Neural cell (in vitro differentiated cells): ENCODE results near the gene MYCBP2. TPM values are rescaled to one million over a fixed set of nuclear protein-coding genes. Genes with fewer than 3 reads are reported as not detected.

Experiments
- H2AFZ ChIP-seq: fragments of 200-600, 300-800 bp; sonication (generic), shearing (Covaris generic); 2 replicates; pipeline ENCODE4 v1.6.0; 2014; ENCODE audit warnings: low read depth, mild to moderate bottlenecking, antibody characterized with exemption, low read length, moderate library complexity
- H3F3A ChIP-seq: fragments of 200-600 bp; shearing (Covaris generic); 2 replicates; pipeline ENCODE4 v1.6.1; 2016; ENCODE audit warnings: mild to moderate bottlenecking, moderate library complexity, mixed read lengths, antibody characterized with exemption, low read length; ENCODE audit not compliant: insufficient read depth, poor library complexity, severe bottlenecking
- H3K27ac ChIP-seq: fragments of 200-600, 300-800 bp; sonication (generic), shearing (Covaris generic); 2 replicates; pipeline ENCODE4 v1.5.1; 2014; ENCODE audit warnings: mild to moderate bottlenecking, low read length, moderate library complexity
- H3K27me3 ChIP-seq: fragments of 300-800, 200-600 bp; sonication (generic), shearing (Covaris generic); 2 replicates; pipeline ENCODE4 v1.6.0; 2014; ENCODE audit warnings: mild to moderate bottlenecking, low read depth, low read length, moderate library complexity; ENCODE audit not compliant: insufficient read depth
- H3K36me3 ChIP-seq: fragments of 300-800, 200-600 bp; sonication (generic), shearing (Covaris generic); 2 replicates; pipeline ENCODE4 v1.5.1; 2014; ENCODE audit warnings: mild to moderate bottlenecking, antibody characterized with exemption, low read length, moderate library complexity; ENCODE audit not compliant: insufficient read depth
- H3K4me2 ChIP-seq: fragments of 300-800, 200-600 bp; sonication (generic), shearing (Covaris generic); 2 replicates; pipeline ENCODE4 v1.6.0; 2014; ENCODE audit warnings: mild to moderate bottlenecking, low read length
- H3K4me3 ChIP-seq: fragments of 300-800, 200-600 bp; sonication (generic), shearing (Covaris generic); 2 replicates; pipeline ENCODE4 v1.5.1; 2014; ENCODE audit warnings: mild to moderate bottlenecking, low read length, moderate library complexity
- H3K79me2 ChIP-seq: fragments of 200-600 bp; shearing (Covaris generic); replicated peaks from 2 replicates; pipeline ENCODE4 v1.6.0; 2014; ENCODE audit warnings: mild to moderate bottlenecking, low read length, moderate library complexity; ENCODE audit not compliant: insufficient read depth
- H3K9ac ChIP-seq: fragments of 300-800, 200-600 bp; sonication (generic), shearing (Covaris generic); 2 replicates; pipeline ENCODE4 v1.6.1; 2016; ENCODE audit warnings: mild to moderate bottlenecking, low read length, mixed read lengths
- H3K9me2 ChIP-seq: fragments of 200-600 bp; shearing (Covaris generic); 2 replicates; pipeline ENCODE4 v1.6.1; 2016; ENCODE audit warnings: mild to moderate bottlenecking, low read length, mixed read lengths; ENCODE audit not compliant: insufficient read depth
- H3K9me3 ChIP-seq: fragments of 200-600, 300-800 bp; sonication (generic), shearing (Covaris generic); 2 replicates; pipeline ENCODE4 v1.6.1; 2016; ENCODE audit warnings: mild to moderate bottlenecking, mixed run types, low read length, moderate library complexity, mixed read lengths
- H4K20me1 ChIP-seq: fragments of 200-600 bp; shearing (Covaris generic); 2 replicates; pipeline ENCODE4 v1.6.1; 2016; ENCODE audit warnings: mild to moderate bottlenecking, mixed run types; ENCODE audit not compliant: insufficient read depth
- CTCF ChIP-seq: fragments of 450-650 bp; IDR thresholded peaks from 2 replicates; pipeline ENCODE4 v1.5.1; 2014; ENCODE audit warnings: antibody characterized with exemption, mild to moderate bottlenecking, moderate library complexity; ENCODE audit not compliant: poor library complexity, severe bottlenecking
- EP300 ChIP-seq: fragments of 450-650 bp; conservative IDR thresholded peaks from 2 replicates; pipeline ENCODE4 v1.6.1; 2014; ENCODE audit warnings: antibody characterized with exemption, mild to moderate bottlenecking, moderate library complexity; ENCODE audit not compliant: poor library complexity, severe bottlenecking
- EZH2 ChIP-seq: fragments of 200-600, 300-800 bp; shearing (Covaris generic), sonication (generic); IDR thresholded peaks from 2 replicates; pipeline ENCODE4 v1.6.1; 2014; ENCODE audit warnings: antibody characterized with exemption, low read length, borderline replicate concordance, mild to moderate bottlenecking; ENCODE audit not compliant: insufficient read depth, poor library complexity, severe bottlenecking
- MXI1 ChIP-seq: fragments of 450-650 bp; conservative IDR thresholded peaks from 2 replicates; pipeline ENCODE4 v1.6.1; 2014; ENCODE audit warnings: antibody characterized with exemption, mild to moderate bottlenecking; ENCODE audit not compliant: poor library complexity, severe bottlenecking
- POLR2AphosphoS5 ChIP-seq: IDR thresholded peaks from 2 replicates; pipeline ENCODE4 v1.6.1; 2012
- RAD21 ChIP-seq: fragments of 450-650 bp; conservative IDR thresholded peaks from 2 replicates; pipeline ENCODE4 v1.6.1; 2014; ENCODE audit warnings: antibody characterized with exemption, mild to moderate bottlenecking, moderate library complexity
- SMC3 ChIP-seq: fragments of 450-650 bp; conservative IDR thresholded peaks from 2 replicates; pipeline ENCODE4 v1.6.1; 2014; ENCODE audit warnings: antibody characterized with exemption, mild to moderate bottlenecking, moderate library complexity; ENCODE audit not compliant: poor library complexity
- TAF1 ChIP-seq: IDR thresholded peaks from 2 replicates; pipeline ENCODE4 v1.6.1; 2012; ENCODE audit warnings: low read depth
- polyA plus RNA-seq: library from polyadenylated mRNA; depleted of rRNA; stranded (reverse); fragments of >200 nt; gene quantifications from 2 replicates; pipeline ENCODE4 v1.2.3, GENCODE V29; 2014
- TF ChIP-seq, protein P1 (sequence below): IDR thresholded peaks from 2 replicates; pipeline ENCODE4 v1.6.1; 2012; ENCODE audit warnings: borderline replicate concordance

The MYCBP2 gene
- polyA plus RNA-seq, 1 donor from 2014 or later = 135 TPM

DNA sequence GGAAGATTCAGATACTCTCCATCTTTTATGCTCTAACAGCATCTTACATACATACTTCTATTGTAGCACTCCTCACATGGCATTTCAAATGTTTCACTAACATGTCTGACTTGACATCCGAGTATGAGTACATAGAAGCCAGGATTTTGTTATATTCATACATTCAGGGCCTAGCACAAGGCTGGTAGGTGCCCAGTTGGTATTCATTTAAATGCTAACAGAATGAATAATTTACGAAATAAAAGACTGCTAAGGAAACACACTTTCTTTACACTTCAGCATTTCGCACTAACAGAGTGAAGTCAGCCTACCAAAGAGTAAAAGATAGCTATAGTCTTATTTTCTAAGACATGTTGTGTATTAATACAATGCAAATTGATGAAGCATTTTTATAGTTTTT, 232.1 kb downstream of the MYCBP2 start:
- H3F3A ChIP-seq = no peaks in the 10 kb centered on the region
- no peaks in the 10 kb centered on the region for H3K79me2 ChIP-seq
- no peak overlapping the region for H3K4me2 ChIP-seq
- H3K27ac ChIP-seq = no peak overlapping the region
- no peaks in the 10 kb centered on the region for H3K9me2 ChIP-seq
- H4K20me1 ChIP-seq = no peaks in the 10 kb centered on the region
- no peak overlapping the region for H2AFZ ChIP-seq
- H3K9me3 ChIP-seq = no peaks in the 10 kb centered on the region
- H3K27me3 ChIP-seq = no peaks in the 10 kb centered on the region
- no peak overlapping the region for H3K4me3 ChIP-seq
- peaks cover 7% of the 10 kb centered on the region for H3K36me3 ChIP-seq
- H3K9ac ChIP-seq = no peak overlapping the region
- TF ChIP-seq SMC3 (no peak), MXI1 (no peak), TAF1 (no peak), CTCF (no peak), EZH2 (no peak), RAD21 (no peak), EP300 (no peak), POLR2AphosphoS5 (no peak)
- TF ChIP-seq, protein P1, sequence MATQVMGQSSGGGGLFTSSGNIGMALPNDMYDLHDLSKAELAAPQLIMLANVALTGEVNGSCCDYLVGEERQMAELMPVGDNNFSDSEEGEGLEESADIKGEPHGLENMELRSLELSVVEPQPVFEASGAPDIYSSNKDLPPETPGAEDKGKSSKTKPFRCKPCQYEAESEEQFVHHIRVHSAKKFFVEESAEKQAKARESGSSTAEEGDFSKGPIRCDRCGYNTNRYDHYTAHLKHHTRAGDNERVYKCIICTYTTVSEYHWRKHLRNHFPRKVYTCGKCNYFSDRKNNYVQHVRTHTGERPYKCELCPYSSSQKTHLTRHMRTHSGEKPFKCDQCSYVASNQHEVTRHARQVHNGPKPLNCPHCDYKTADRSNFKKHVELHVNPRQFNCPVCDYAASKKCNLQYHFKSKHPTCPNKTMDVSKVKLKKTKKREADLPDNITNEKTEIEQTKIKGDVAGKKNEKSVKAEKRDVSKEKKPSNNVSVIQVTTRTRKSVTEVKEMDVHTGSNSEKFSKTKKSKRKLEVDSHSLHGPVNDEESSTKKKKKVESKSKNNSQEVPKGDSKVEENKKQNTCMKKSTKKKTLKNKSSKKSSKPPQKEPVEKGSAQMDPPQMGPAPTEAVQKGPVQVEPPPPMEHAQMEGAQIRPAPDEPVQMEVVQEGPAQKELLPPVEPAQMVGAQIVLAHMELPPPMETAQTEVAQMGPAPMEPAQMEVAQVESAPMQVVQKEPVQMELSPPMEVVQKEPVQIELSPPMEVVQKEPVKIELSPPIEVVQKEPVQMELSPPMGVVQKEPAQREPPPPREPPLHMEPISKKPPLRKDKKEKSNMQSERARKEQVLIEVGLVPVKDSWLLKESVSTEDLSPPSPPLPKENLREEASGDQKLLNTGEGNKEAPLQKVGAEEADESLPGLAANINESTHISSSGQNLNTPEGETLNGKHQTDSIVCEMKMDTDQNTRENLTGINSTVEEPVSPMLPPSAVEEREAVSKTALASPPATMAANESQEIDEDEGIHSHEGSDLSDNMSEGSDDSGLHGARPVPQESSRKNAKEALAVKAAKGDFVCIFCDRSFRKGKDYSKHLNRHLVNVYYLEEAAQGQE = no peak

DNA sequence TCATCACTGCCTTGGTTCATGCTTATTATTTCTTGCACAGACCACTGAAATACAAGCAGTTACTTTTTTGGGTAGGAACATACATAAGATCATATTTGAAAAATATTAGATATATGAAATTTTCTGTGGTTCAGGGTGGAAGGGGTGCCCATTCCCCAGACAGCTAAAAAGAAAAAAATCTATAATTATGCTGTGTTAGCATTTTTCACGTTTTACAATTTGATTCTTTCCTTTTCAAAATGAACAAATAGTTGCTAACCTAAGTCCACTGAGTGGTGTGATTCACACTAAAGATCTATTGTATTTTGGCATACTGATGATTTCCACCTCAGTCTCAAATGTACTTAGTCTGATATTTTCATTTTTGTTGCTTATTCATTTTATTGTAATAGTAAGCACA, 233.2 kb downstream of the MYCBP2 start:
- H3K36me3 ChIP-seq = peaks cover 7% of the 10 kb centered on the region
- H3K4me2 ChIP-seq = no peak overlapping the region
- H2AFZ ChIP-seq = no peak overlapping the region
- TF ChIP-seq, protein P1 = no peak
- H4K20me1 ChIP-seq = no peaks in the 10 kb centered on the region
- no peaks in the 10 kb centered on the region for H3F3A ChIP-seq
- no peak overlapping the region for H3K9ac ChIP-seq
- no peaks in the 10 kb centered on the region for H3K9me2 ChIP-seq
- no peaks in the 10 kb centered on the region for H3K27me3 ChIP-seq
- no peaks in the 10 kb centered on the region for H3K79me2 ChIP-seq
- H3K27ac ChIP-seq = no peak overlapping the region
- no peaks in the 10 kb centered on the region for H3K9me3 ChIP-seq
- no peak overlapping the region for H3K4me3 ChIP-seq
